HL-60 (cell line): ENCODE measurements around the gene DLD.

Source experiments
- DNase-seq, 2 experiments: peaks; one replicate each; pipeline ENCODE4 v3.0.0-alpha.2; 2010 to 2020; ENCODE audit warnings: low read depth in 1 of 2, low spot score in 1 of 2
- H3K27ac ChIP-seq: fragments of 250-450 bp; sonication (Bioruptor Pico); replicated peaks from 2 replicates; pipeline ENCODE4 v1.5.1; 2020; ENCODE audit warnings: mild to moderate bottlenecking, moderate library complexity
- H3K27me3 ChIP-seq: fragments of 250-450 bp; sonication (Bioruptor Pico); 2 replicates; pipeline ENCODE4 v1.5.1; 2021; ENCODE audit warnings: mild to moderate bottlenecking, moderate library complexity; ENCODE audit not compliant: insufficient read depth, poor library complexity, severe bottlenecking
- H3K4me3 ChIP-seq: replicated peaks from 2 replicates; pipeline ENCODE4 v1.5.1; 2011; ENCODE audit warnings: mild to moderate bottlenecking, control low read depth, low read length; ENCODE audit not compliant: insufficient read depth
- CTCF ChIP-seq: IDR thresholded peaks from one replicate; pipeline ENCODE4 v1.5.1; 2011; ENCODE audit warnings: low read length, control low read depth, inconsistent platforms; ENCODE audit not compliant: insufficient read depth
- GABPA ChIP-seq: IDR thresholded peaks from 2 replicates; pipeline ENCODE4 v1.6.1; 2012; ENCODE audit warnings: low read depth
- POLR2AphosphoS5 ChIP-seq: IDR thresholded peaks from 2 replicates; pipeline ENCODE4 v1.6.1; 2012; ENCODE audit warnings: low read depth
- REST ChIP-seq: IDR thresholded peaks from 2 replicates; pipeline ENCODE4 v1.6.1; 2012; ENCODE audit warnings: low read depth; ENCODE audit not compliant: insufficient replicate concordance
- SPI1 ChIP-seq: IDR thresholded peaks from 2 replicates; pipeline ENCODE4 v1.6.1; 2012; ENCODE audit warnings: low read depth, mild to moderate bottlenecking, borderline replicate concordance

The DLD gene

GRCh38 chr7:107932805-107933204 is 41.8 kb downstream of the DLD start:
- DNase-seq: no peak
- Histone ChIP-seq H3K27me3 (no peaks in the 10 kb centered on the region), H3K4me3 (no peak overlapping the region), H3K27ac (no peak overlapping the region)
- TF ChIP-seq GABPA (no peak), REST (no peak), SPI1 (no peak), POLR2AphosphoS5 (no peak), CTCF (no peak)

- no peak for TF ChIP-seq GABPA
- TF ChIP-seq SPI1: no peak
- no peak for TF ChIP-seq REST
- no peak for TF ChIP-seq CTCF
- no peak for TF ChIP-seq POLR2AphosphoS5
- DNase-seq: no peak
- Histone ChIP-seq H3K4me3 (no peak overlapping the region), H3K27me3 (no peaks in the 10 kb centered on the region), H3K27ac (no peak overlapping the region)
Observed at GRCh38 chr7:107933386-107934013, 42.5 kb downstream of the DLD start.

- H3K27ac ChIP-seq: no peak overlapping the region
- H3K27me3 ChIP-seq: no peaks in the 10 kb centered on the region
- TF ChIP-seq GABPA (no peak), CTCF (no peak), SPI1 (no peak), REST (no peak), POLR2AphosphoS5 (no peak)
- DNase-seq: no peak
- H3K4me3 ChIP-seq: no peak overlapping the region
Observed at GRCh38 chr7:107934991-107935770, 44.2 kb downstream of the DLD start.
